ENCODE data around the gene BPIFB2.

GRCh38 chr20:33059136-33059535 is 51.6 kb downstream of the BPIFB2 start:
- TF ChIP-seq FOS (IDR thresholded peaks at IDR 0.05; ENCODE audit: borderline replicate concordance, extremely low read depth, insufficient read length) (no peak), NR2C2 (IDR thresholded peaks at IDR 0.05; ENCODE audit: borderline replicate concordance, control insufficient read depth, insufficient read length, low read depth) (no peak), PBX3 (IDR thresholded peaks at IDR 0.05; ENCODE audit: insufficient replicate concordance, low read depth, low read length) (no peak), KDM1A (IDR thresholded peaks at IDR 0.05; ENCODE audit: borderline replicate concordance) (no peak), MXI1 (IDR thresholded peaks at IDR 0.05; ENCODE audit: low read depth, low read length) (no peak), CTCF (IDR thresholded peaks at IDR 0.05 in 2 of 3, conservative IDR thresholded peaks at IDR 0.05 in 1 of 3; ENCODE audit: control insufficient read depth in 2 of 3, extremely low read depth in 1 of 3, insufficient read depth in 1 of 3, low read depth in 3 of 3, low read length in 3 of 3) (no peak), CEBPB (IDR thresholded peaks at IDR 0.05; ENCODE audit: borderline replicate concordance in 1 of 2, low read depth in 2 of 2, low read length in 2 of 2) (no peak), CEBPZ (IDR thresholded peaks at IDR 0.05; ENCODE audit: low read depth, low read length) (no peak), NKRF (conservative IDR thresholded peaks at IDR 0.05) (no peak), PML (IDR thresholded peaks at IDR 0.05; ENCODE audit: low read length) (no peak), ZNF274 (IDR thresholded peaks at IDR 0.05; ENCODE audit: insufficient read depth, insufficient read length) (no peak), RAD51 (IDR thresholded peaks at IDR 0.05) (no peak), POLR2A (IDR thresholded peaks at IDR 0.05; ENCODE audit: low read depth, low read length) (no peak)

All from GM12878 (cell line).